PFSK-1 (cell line): ENCODE data around the gene CACNA1S.

Source experiments
- POLR2AphosphoS5 ChIP-seq: IDR thresholded peaks from 2 replicates; pipeline ENCODE4 v1.6.1; 2012; ENCODE audit warnings: low read depth, mild to moderate bottlenecking, control low read depth, low read length, moderate library complexity
- SIN3A ChIP-seq: IDR thresholded peaks from 2 replicates; pipeline ENCODE4 v1.6.1; 2012; ENCODE audit warnings: mild to moderate bottlenecking, low read length, moderate library complexity, borderline replicate concordance; ENCODE audit not compliant: insufficient read depth
- TAF1 ChIP-seq: IDR thresholded peaks from 2 replicates; pipeline ENCODE4 v1.6.1; 2012; ENCODE audit warnings: low read length, control low read depth, borderline replicate concordance; ENCODE audit not compliant: insufficient read depth
- TF ChIP-seq, protein P1 (sequence below), 2 experiments: IDR thresholded peaks; 2 replicates each; pipeline versions ENCODE4 v1.6.1 to v1.8.0; 2011 to 2012; ENCODE audit warnings: low read depth in 2 of 2, low read length in 2 of 2, control low read depth in 1 of 2, inconsistent platforms in 1 of 2, mild to moderate bottlenecking in 1 of 2, moderate library complexity in 1 of 2; ENCODE audit not compliant: insufficient read depth in 1 of 2

GRCh38 chr1:201128476-201128875 is 16.2 kb upstream of the CACNA1S start:
- TF ChIP-seq POLR2AphosphoS5 (no peak), TAF1 (no peak), SIN3A (no peak)
- TF ChIP-seq, protein P1, sequence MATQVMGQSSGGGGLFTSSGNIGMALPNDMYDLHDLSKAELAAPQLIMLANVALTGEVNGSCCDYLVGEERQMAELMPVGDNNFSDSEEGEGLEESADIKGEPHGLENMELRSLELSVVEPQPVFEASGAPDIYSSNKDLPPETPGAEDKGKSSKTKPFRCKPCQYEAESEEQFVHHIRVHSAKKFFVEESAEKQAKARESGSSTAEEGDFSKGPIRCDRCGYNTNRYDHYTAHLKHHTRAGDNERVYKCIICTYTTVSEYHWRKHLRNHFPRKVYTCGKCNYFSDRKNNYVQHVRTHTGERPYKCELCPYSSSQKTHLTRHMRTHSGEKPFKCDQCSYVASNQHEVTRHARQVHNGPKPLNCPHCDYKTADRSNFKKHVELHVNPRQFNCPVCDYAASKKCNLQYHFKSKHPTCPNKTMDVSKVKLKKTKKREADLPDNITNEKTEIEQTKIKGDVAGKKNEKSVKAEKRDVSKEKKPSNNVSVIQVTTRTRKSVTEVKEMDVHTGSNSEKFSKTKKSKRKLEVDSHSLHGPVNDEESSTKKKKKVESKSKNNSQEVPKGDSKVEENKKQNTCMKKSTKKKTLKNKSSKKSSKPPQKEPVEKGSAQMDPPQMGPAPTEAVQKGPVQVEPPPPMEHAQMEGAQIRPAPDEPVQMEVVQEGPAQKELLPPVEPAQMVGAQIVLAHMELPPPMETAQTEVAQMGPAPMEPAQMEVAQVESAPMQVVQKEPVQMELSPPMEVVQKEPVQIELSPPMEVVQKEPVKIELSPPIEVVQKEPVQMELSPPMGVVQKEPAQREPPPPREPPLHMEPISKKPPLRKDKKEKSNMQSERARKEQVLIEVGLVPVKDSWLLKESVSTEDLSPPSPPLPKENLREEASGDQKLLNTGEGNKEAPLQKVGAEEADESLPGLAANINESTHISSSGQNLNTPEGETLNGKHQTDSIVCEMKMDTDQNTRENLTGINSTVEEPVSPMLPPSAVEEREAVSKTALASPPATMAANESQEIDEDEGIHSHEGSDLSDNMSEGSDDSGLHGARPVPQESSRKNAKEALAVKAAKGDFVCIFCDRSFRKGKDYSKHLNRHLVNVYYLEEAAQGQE (IDR thresholded peaks at IDR 0.05; ENCODE audit: insufficient read depth in 1 of 2, low read depth in 2 of 2, low read length in 2 of 2), result no peak
